ENCODE data around the gene CFAP54. TPM values are rescaled to one million over a fixed set of nuclear protein-coding genes. Genes with fewer than 3 reads are reported as not detected.
A peak's percentile ranks its signal among the peaks of the same experiment; 100 is the strongest.

CFAP54 gene
- total RNA-seq, 1 experiment from 2014 or later, result 0.56 TPM

DNA sequence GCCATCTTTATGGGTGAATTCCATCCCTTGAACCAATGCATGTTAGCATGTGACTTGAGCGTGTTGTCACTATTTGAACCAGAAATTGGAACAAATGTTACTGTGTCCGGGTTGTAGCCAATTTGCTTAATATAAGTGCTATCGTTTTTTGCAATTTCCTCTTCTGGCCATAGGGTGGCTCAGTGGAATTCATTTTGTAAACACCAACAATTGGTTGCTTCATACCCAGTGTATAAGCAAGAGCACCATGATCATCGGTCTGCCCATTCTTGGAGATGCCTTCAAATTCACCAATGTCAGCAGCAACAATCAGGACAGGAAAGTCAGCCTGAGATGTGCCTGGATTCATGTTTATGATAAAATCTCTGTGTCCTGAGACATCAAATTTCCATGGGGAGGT lies 412.7 kb downstream of the CFAP54 start:
- TF ChIP-seq, protein P1, sequence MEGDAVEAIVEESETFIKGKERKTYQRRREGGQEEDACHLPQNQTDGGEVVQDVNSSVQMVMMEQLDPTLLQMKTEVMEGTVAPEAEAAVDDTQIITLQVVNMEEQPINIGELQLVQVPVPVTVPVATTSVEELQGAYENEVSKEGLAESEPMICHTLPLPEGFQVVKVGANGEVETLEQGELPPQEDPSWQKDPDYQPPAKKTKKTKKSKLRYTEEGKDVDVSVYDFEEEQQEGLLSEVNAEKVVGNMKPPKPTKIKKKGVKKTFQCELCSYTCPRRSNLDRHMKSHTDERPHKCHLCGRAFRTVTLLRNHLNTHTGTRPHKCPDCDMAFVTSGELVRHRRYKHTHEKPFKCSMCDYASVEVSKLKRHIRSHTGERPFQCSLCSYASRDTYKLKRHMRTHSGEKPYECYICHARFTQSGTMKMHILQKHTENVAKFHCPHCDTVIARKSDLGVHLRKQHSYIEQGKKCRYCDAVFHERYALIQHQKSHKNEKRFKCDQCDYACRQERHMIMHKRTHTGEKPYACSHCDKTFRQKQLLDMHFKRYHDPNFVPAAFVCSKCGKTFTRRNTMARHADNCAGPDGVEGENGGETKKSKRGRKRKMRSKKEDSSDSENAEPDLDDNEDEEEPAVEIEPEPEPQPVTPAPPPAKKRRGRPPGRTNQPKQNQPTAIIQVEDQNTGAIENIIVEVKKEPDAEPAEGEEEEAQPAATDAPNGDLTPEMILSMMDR (IDR thresholded peaks at IDR 0.05; ENCODE audit: unreplicated experiment), result peak; percentile 5
- no peak overlapping the region for H3K27ac Mint-ChIP-seq (ENCODE audit: low read depth, unreplicated experiment)
- no TSS peak for BruUV-seq (replicated peaks)
- no peak overlapping the region for H3K4me3 Mint-ChIP-seq (ENCODE audit: unreplicated experiment)
- CTCF ChIA-PET, result interaction anchor here (0.7 kb wide), 1 partner anchor 514 kb away, joined by 3 read pairs; no protein-coding TSS in a partner anchor
- no peak for DNase-seq (ENCODE audit: unreplicated experiment)
- no peaks in the 10 kb centered on the region for H3K9me3 Mint-ChIP-seq (ENCODE audit: unreplicated experiment)
- intact Hi-C loops (cut with micrococcal nuclease), result no loop called here
- no peaks in the 10 kb centered on the region for H3K27me3 Mint-ChIP-seq (ENCODE audit: insufficient read depth, unreplicated experiment)
- peaks cover 6% of the 10 kb centered on the region for H3K4me1 Mint-ChIP-seq (ENCODE audit: insufficient read depth, unreplicated experiment)
- no peaks in the 10 kb centered on the region for H3K36me3 Mint-ChIP-seq (ENCODE audit: insufficient read depth, unreplicated experiment)
- POLR2A ChIA-PET, result no interaction called here

- Mint-ChIP-seq H3K4me3 (ENCODE audit: unreplicated experiment) (peak overlapping the region; percentile 89), H3K36me3 (ENCODE audit: insufficient read depth, unreplicated experiment) (no peaks in the 10 kb centered on the region), H3K9me3 (ENCODE audit: unreplicated experiment) (no peaks in the 10 kb centered on the region), H3K27me3 (ENCODE audit: insufficient read depth, unreplicated experiment) (no peaks in the 10 kb centered on the region), H3K27ac (ENCODE audit: low read depth, unreplicated experiment) (peak overlapping the region; percentile 97), H3K4me1 (ENCODE audit: insufficient read depth, unreplicated experiment) (peaks cover 27% of the 10 kb centered on the region)
- DNase-seq (ENCODE audit: unreplicated experiment), result no peak
- TF ChIP-seq, protein P1 (IDR thresholded peaks at IDR 0.05; ENCODE audit: unreplicated experiment), result no peak
- ChIA-PET CTCF (interaction anchor here (1.0 kb wide), 1 partner anchor 11 kb away, joined by 5 read pairs; no protein-coding TSS in a partner anchor), POLR2A (interaction anchor here (0.6 to 3.0 kb wide), 14 partner anchors 10 to 871 kb away, joined by 3 to 17 read pairs (median 4); partner anchors contain the start of gene LTA4H)
- intact Hi-C loops (cut with micrococcal nuclease), result no loop called here
- BruUV-seq (replicated peaks), result TSS peak; percentile 93
Observed at GRCh38 chr12:96906498-96906848, 417.1 kb downstream of the CFAP54 start.

GRCh38 chr12:96906849-96907670 lies 417.7 kb downstream of the CFAP54 start, which contains the start of gene NEDD1:
NEDD1 (plus strand) TSS chr12:96907257; CDS start chr12:96909760, 2,503 bp downstream.
- DNase-seq (ENCODE audit: unreplicated experiment), result peak; percentile 81
- TF ChIP-seq, protein P1 (IDR thresholded peaks at IDR 0.05; ENCODE audit: unreplicated experiment), result no peak
- BruUV-seq (replicated peaks), result no TSS peak
- Mint-ChIP-seq H3K27me3 (ENCODE audit: insufficient read depth, unreplicated experiment) (no peaks in the 10 kb centered on the region), H3K4me1 (ENCODE audit: insufficient read depth, unreplicated experiment) (peaks cover 27% of the 10 kb centered on the region), H3K9me3 (ENCODE audit: unreplicated experiment) (no peaks in the 10 kb centered on the region), H3K4me3 (ENCODE audit: unreplicated experiment) (peak within 1 kb of the TSS; percentile 89), H3K36me3 (ENCODE audit: insufficient read depth, unreplicated experiment) (no peaks in the 10 kb centered on the region), H3K27ac (ENCODE audit: low read depth, unreplicated experiment) (peak within 1 kb of the TSS; percentile 97)
- POLR2A ChIA-PET, result interaction anchor here (0.6 to 3.0 kb wide), 21 partner anchors 10 to 1607 kb away, joined by 3 to 17 read pairs (median 4); partner anchors contain the start of gene LTA4H
- intact Hi-C loops (cut with micrococcal nuclease), result no loop called here
- CTCF ChIA-PET, result interaction anchor here (0.6 to 1.0 kb wide), 3 partner anchors 11 to 329 kb away, joined by 3 to 5 read pairs (median 4); no protein-coding TSS in a partner anchor

- CTCF ChIA-PET, result interaction anchor here (0.6 to 0.8 kb wide), 2 partner anchors 72 to 1491 kb away, joined by 3 to 4 read pairs; no protein-coding TSS in a partner anchor
- TF ChIP-seq, protein P1 (IDR thresholded peaks at IDR 0.05; ENCODE audit: unreplicated experiment), result no peak
- DNase-seq (ENCODE audit: unreplicated experiment), result peak; percentile 40
- Mint-ChIP-seq H3K4me3 (ENCODE audit: unreplicated experiment) (peak overlapping the region; percentile 89), H3K27me3 (ENCODE audit: insufficient read depth, unreplicated experiment) (no peaks in the 10 kb centered on the region), H3K27ac (ENCODE audit: low read depth, unreplicated experiment) (peak overlapping the region; percentile 97), H3K4me1 (ENCODE audit: insufficient read depth, unreplicated experiment) (peaks cover 27% of the 10 kb centered on the region), H3K9me3 (ENCODE audit: unreplicated experiment) (no peaks in the 10 kb centered on the region), H3K36me3 (ENCODE audit: insufficient read depth, unreplicated experiment) (no peaks in the 10 kb centered on the region)
- TSS peak; percentile 52 for BruUV-seq (replicated peaks)
- intact Hi-C loops (cut with micrococcal nuclease), result no loop called here
- POLR2A ChIA-PET, result interaction anchor here (0.7 to 3.0 kb wide), 9 partner anchors 10 to 1606 kb away, joined by 3 to 17 read pairs (median 4); partner anchors contain the start of gene LTA4H
Observed at GRCh38 chr12:96907671-96908422, 418.5 kb downstream of the CFAP54 start.
